PC-3 (cell line): Measurements from ENCODE around the gene IRF2BP1. TPM values are rescaled to one million over a fixed set of nuclear protein-coding genes. Genes with fewer than 3 reads are reported as not detected.
A peak's percentile ranks its signal among the peaks of the same experiment; 100 is the strongest.

Source experiments
- ATAC-seq: fragments of 200-7000 bp; cut with Tn5 transposase; 2 replicates; pipeline ENCODE4 v1.9.1; 2020; ENCODE audit warnings: mild to moderate bottlenecking, moderate library complexity
- BruUV-seq: library from RNA; stranded (reverse); fragments of 400-500 nt; replicated peaks from 2 replicates; lab custom pipeline; 2021; lab: Mats Ljungman, UMichigan
- CTCF ChIA-PET: fragments of 300-600 bp; sonication (Branson Sonifier 250); formaldehyde crosslinking; loops from one replicate; lab custom pipeline; 2022; ENCODE audit warnings: antibody characterized with exemption; lab: Charles Lee
- POLR2A ChIA-PET: fragments of 300-600 bp; sonication (Branson Sonifier 250); formaldehyde crosslinking; loops from one replicate; lab custom pipeline; 2022; ENCODE audit warnings: antibody characterized with exemption; ENCODE audit not compliant: unreplicated experiment; lab: Charles Lee
- DNase-seq: peaks from one replicate; pipeline ENCODE4 v3.0.0-alpha.2; 2015
- H2AFZ ChIP-seq: fragments of 300-600 bp; sonication (generic); 2 replicates; pipeline ENCODE4 v1.6.0; 2016; ENCODE audit warnings: antibody characterized with exemption, low read length
- H3F3A ChIP-seq: fragments of 300-600 bp; sonication (generic); one replicate; pipeline ENCODE4 v1.6.0; 2017; ENCODE audit warnings: antibody characterized with exemption, low read length, control low read depth, mild to moderate bottlenecking; ENCODE audit not compliant: unreplicated experiment
- H3K27ac ChIP-seq: fragments of 300-600 bp; sonication (generic); 2 replicates; pipeline ENCODE4 v1.5.1; 2016; ENCODE audit warnings: mild to moderate bottlenecking, low read length
- H3K27me3 ChIP-seq: fragments of 300-600 bp; sonication (generic); 2 replicates; pipeline ENCODE4 v1.6.1; 2016; ENCODE audit warnings: low read length, mixed read lengths
- H3K36me3 ChIP-seq: fragments of 300-600 bp; sonication (generic); 2 replicates; pipeline ENCODE4 v1.6.1; 2016; ENCODE audit warnings: low read depth, mixed run types, low read length, mixed read lengths
- H3K4me1 ChIP-seq: fragments of 300-600 bp; sonication (generic); 2 replicates; pipeline ENCODE4 v1.5.1; 2016; ENCODE audit warnings: low read length; ENCODE audit not compliant: insufficient read depth
- H3K4me2 ChIP-seq: fragments of 300-600 bp; sonication (generic); 2 replicates; pipeline ENCODE4 v1.6.0; 2016; ENCODE audit warnings: low read length
- H3K4me3 ChIP-seq: fragments of 300-600 bp; sonication (generic); 2 replicates; pipeline ENCODE4 v1.5.1; 2016; ENCODE audit warnings: mild to moderate bottlenecking, low read length, mixed read lengths
- H3K79me2 ChIP-seq: fragments of 300-600 bp; sonication (generic); 2 replicates; pipeline ENCODE4 v1.6.1; 2017; ENCODE audit warnings: low read length, mixed read lengths
- H3K9ac ChIP-seq: fragments of 300-600 bp; sonication (generic); 2 replicates; pipeline ENCODE4 v1.6.0; 2016; ENCODE audit warnings: mild to moderate bottlenecking, low read length
- H3K9me2 ChIP-seq: fragments of 300-600 bp; sonication (generic); replicated peaks from 2 replicates; pipeline ENCODE4 v1.6.1; 2016; ENCODE audit warnings: mixed run types, low read length, mixed read lengths
- H3K9me3 ChIP-seq: fragments of 300-600 bp; sonication (generic); 2 replicates; pipeline ENCODE4 v1.6.1; 2016; ENCODE audit warnings: low read length, mixed read lengths
- H4K20me1 ChIP-seq: fragments of 300-600 bp; sonication (generic); 2 replicates; pipeline ENCODE4 v1.6.1; 2016; ENCODE audit warnings: low read length, mixed read lengths
- CTCF ChIP-seq: fragments of 300-600 bp; sonication (generic); conservative IDR thresholded peaks from 2 replicates; pipeline ENCODE4 v1.5.1; 2017; ENCODE audit warnings: antibody characterized with exemption, low read depth, mild to moderate bottlenecking, low read length
- EZH2 ChIP-seq: fragments of 300-600 bp; sonication (generic); IDR thresholded peaks from one replicate; pipeline ENCODE4 v1.6.1; 2017; ENCODE audit warnings: antibody characterized with exemption, mild to moderate bottlenecking, low read length; ENCODE audit not compliant: unreplicated experiment
- EZH2phosphoT487 ChIP-seq: fragments of 300-600 bp; sonication (generic); IDR thresholded peaks from 2 replicates; pipeline ENCODE4 v1.6.1; 2018; ENCODE audit warnings: mild to moderate bottlenecking, antibody characterized with exemption, low read length, borderline replicate concordance
- intact Hi-C: fragments of 100-400 bp; cut with micrococcal nuclease; formaldehyde crosslinking; loops from 2 replicates; pipeline ENCODE4 v1.9.0; 2023
- total RNA-seq: library from RNA; depleted of rRNA; stranded (reverse); fragments of >200 nt; gene quantifications from 2 replicates; pipeline ENCODE4 v1.2.3, GENCODE V29; 2014

IRF2BP1 gene
- total RNA-seq, 1 experiment from 2014 or later, result 31.5 TPM

GRCh38 chr19:45913874-45914830 is 28.2 kb upstream of the IRF2BP1 start, which contains the start of gene NANOS2:
Gene NANOS2, minus strand, starts transcription at chr19:45914778. Its CDS starts 85 bp downstream, at chr19:45914693.
- no peaks in the 10 kb centered on the region for H3K79me2 ChIP-seq
- H2AFZ ChIP-seq, result no peak within 1 kb of the TSS
- TF ChIP-seq EZH2phosphoT487 (no peak), EZH2 (no peak), CTCF (peak; percentile 28; the same call in 1 of the 2 replicates)
- no peak within 1 kb of the TSS for H3K4me2 ChIP-seq
- no peaks in the 10 kb centered on the region for H3K9me3 ChIP-seq
- no peaks in the 10 kb centered on the region for H3K4me1 ChIP-seq
- DNase-seq (peak; percentile 13), ATAC-seq (no peak)
- intact Hi-C loops, result no loop called here
- H4K20me1 ChIP-seq, result no peaks in the 10 kb centered on the region
- H3K36me3 ChIP-seq, result no peaks in the 10 kb centered on the region
- ChIA-PET POLR2A (no interaction called here), CTCF (no interaction called here)
- H3K4me3 ChIP-seq, result no peak within 1 kb of the TSS
- no peak within 1 kb of the TSS for H3K9ac ChIP-seq
- H3K9me2 ChIP-seq, result no peaks in the 10 kb centered on the region
- no peak within 1 kb of the TSS for H3K27ac ChIP-seq
- no TSS peak for BruUV-seq
- no peaks in the 10 kb centered on the region for H3F3A ChIP-seq
- no peaks in the 10 kb centered on the region for H3K27me3 ChIP-seq

- no peak overlapping the region for H3K4me3 ChIP-seq
- H2AFZ ChIP-seq, result no peak overlapping the region
- H3K27ac ChIP-seq, result no peak overlapping the region
- CTCF ChIA-PET, result no interaction called here
- POLR2A ChIA-PET, result no interaction called here
- no peaks in the 10 kb centered on the region for H3K9me3 ChIP-seq
- no peak for DNase-seq
- TF ChIP-seq EZH2phosphoT487 (no peak), EZH2 (no peak), CTCF (no peak)
- no peaks in the 10 kb centered on the region for H3K79me2 ChIP-seq
- no peak overlapping the region for H3K4me2 ChIP-seq
- H3F3A ChIP-seq, result no peaks in the 10 kb centered on the region
- no peak for ATAC-seq
- no peaks in the 10 kb centered on the region for H4K20me1 ChIP-seq
- no peak overlapping the region for H3K9ac ChIP-seq
- intact Hi-C loops, result no loop called here
- no peaks in the 10 kb centered on the region for H3K36me3 ChIP-seq
- H3K27me3 ChIP-seq, result no peaks in the 10 kb centered on the region
- no peaks in the 10 kb centered on the region for H3K9me2 ChIP-seq
- no TSS peak for BruUV-seq
- peaks cover 4% of the 10 kb centered on the region for H3K4me1 ChIP-seq
Measured at GRCh38 chr19:45911291-45911690, 25.4 kb upstream of the IRF2BP1 start.

DNA sequence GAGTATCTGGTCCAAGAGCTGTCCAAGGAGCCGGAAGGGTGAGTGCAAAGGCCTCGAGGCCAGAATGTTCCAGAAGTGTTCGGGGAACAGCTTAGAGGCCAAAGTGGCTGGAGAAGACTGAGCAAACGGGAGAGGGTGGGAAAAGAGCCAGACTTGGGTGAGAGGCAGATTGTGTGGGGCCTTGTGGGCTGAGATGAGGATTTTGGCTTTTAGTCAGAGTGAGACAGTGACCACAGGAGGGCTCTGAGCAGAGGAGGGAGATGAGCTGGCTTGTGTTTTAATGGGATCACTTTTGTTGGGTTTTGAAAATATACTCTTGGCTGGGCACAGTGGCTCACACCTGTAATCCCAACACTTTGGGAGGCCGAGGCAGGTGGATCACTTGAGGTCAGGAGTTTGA is 23.0 kb upstream of the IRF2BP1 start:
- no peak overlapping the region for H3K9ac ChIP-seq
- no peaks in the 10 kb centered on the region for H3F3A ChIP-seq
- no peak for ATAC-seq
- H3K4me1 ChIP-seq, result peaks cover 4% of the 10 kb centered on the region
- intact Hi-C loops, result no loop called here
- no peaks in the 10 kb centered on the region for H3K27me3 ChIP-seq
- H4K20me1 ChIP-seq, result no peaks in the 10 kb centered on the region
- no peak overlapping the region for H3K4me3 ChIP-seq
- DNase-seq, result no peak
- no peaks in the 10 kb centered on the region for H3K9me3 ChIP-seq
- TF ChIP-seq CTCF (no peak), EZH2phosphoT487 (no peak), EZH2 (no peak)
- H3K79me2 ChIP-seq, result no peaks in the 10 kb centered on the region
- no peaks in the 10 kb centered on the region for H3K9me2 ChIP-seq
- H2AFZ ChIP-seq, result no peak overlapping the region
- ChIA-PET POLR2A (interaction anchor here (0.7 kb wide), 1 partner anchor 442 kb away, joined by 3 read pairs; no protein-coding TSS in a partner anchor), CTCF (no interaction called here)
- H3K27ac ChIP-seq, result no peak overlapping the region
- BruUV-seq, result no TSS peak
- H3K36me3 ChIP-seq, result no peaks in the 10 kb centered on the region
- no peak overlapping the region for H3K4me2 ChIP-seq
